Measurements from ENCODE around the gene CT55.
"Not testable (repeated sequence)": the region's sequence is repeated elsewhere in the genome, so short reads cannot be mapped to it uniquely, and the experiment has no call there.

The CT55 gene

DNA sequence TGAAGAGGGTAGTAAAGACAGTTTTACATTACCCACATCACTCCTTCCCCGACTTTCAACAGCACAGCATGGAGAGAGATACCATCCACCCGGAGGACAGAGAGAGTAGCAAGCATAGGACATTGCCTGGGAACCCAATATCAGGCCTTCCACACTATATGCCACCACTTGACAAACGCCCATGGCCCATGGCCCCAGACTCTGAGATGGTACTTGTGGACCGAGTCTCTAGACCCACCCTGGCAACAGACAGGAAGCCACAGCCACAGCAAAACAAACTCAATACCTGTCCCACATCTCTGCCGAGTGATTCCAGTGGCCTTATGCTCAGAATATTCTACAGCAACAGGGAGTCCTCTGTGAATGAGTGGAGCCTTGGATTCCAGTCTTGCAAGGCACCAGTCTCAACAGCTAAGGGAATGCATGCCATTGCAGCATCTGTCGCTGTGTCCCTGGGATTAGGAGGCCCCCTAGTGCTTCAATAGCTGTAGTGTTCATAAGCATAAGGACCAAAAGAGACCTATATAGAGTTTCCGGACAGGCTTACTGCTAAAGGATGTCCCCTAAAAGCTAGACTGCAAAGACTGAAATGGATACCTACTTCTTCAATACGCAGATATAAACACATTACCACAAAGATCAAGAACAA, 14.7 kb upstream of the CT55 start:
- H3K27ac ChIP-seq: no peak overlapping the region
- TF ChIP-seq, protein P1, sequence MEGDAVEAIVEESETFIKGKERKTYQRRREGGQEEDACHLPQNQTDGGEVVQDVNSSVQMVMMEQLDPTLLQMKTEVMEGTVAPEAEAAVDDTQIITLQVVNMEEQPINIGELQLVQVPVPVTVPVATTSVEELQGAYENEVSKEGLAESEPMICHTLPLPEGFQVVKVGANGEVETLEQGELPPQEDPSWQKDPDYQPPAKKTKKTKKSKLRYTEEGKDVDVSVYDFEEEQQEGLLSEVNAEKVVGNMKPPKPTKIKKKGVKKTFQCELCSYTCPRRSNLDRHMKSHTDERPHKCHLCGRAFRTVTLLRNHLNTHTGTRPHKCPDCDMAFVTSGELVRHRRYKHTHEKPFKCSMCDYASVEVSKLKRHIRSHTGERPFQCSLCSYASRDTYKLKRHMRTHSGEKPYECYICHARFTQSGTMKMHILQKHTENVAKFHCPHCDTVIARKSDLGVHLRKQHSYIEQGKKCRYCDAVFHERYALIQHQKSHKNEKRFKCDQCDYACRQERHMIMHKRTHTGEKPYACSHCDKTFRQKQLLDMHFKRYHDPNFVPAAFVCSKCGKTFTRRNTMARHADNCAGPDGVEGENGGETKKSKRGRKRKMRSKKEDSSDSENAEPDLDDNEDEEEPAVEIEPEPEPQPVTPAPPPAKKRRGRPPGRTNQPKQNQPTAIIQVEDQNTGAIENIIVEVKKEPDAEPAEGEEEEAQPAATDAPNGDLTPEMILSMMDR (conservative IDR thresholded peaks at IDR 0.05): peak; percentile 70
- no peak for TF ChIP-seq ZFX (IDR thresholded peaks at IDR 0.05)

DNA sequence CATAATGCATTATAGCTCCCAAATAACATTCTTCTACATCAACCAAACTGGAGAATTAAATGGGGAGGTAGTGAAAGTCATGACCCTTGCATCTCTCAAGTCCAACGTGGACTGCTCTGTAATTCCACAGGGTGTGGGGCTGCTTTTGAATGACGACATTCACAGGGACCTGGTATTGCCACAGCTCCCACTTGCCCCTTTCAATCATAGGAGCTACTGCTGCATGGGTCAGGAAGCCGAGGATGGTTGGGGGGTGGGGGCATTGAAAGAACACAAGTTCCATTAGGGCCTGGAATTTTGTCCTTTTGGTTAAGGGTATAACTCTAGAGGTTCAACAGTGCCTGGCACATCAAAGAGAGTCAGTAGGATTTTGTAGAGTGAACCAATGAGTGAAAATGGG, 7.4 kb upstream of the CT55 start:
- no peak for TF ChIP-seq ZFX (IDR thresholded peaks at IDR 0.05)
- TF ChIP-seq, protein P1 (conservative IDR thresholded peaks at IDR 0.05): no peak
- H3K27ac ChIP-seq: no peak overlapping the region

DNA sequence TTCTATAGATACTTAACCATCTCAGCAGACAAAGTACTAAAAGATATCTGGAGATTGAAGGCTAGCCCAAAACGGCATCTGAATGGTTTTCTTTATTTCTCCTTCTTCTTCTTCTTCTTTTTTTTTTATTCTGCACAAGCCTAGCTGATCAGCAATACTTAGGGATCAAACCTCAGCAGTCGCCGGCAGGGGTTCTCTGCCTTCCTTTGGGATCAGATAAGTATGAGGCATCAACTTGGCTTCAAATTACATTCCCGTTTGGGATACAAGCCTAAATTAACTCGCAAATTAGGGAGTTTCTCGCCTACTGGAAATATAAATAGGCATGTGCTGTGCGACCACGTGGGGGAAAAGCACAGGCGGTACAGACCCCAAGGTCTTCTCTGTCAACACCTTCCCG, 730 bp downstream of the CT55 start:
- H3K27ac ChIP-seq: no peak overlapping the region
- TF ChIP-seq, protein P1 (conservative IDR thresholded peaks at IDR 0.05): no peak
- no peak for TF ChIP-seq ZFX (IDR thresholded peaks at IDR 0.05)

DNA sequence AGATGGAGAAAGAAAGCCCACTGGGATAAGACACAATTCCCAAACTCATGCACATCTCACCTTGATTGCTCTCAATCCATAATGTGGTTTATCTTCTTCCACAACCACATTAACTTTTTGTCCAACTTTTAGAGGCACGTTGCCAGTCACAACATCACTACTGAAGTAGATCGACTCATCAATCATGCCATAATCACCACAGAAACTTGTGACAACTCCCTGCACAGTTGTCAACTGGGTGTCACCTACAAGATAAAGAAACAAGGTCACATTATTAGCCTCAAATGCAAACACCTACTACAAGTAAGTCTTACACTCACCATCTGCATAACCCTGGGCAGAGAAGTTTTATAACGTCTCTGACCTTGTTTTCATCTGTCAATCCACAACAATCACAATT, 1.7 kb downstream of the CT55 start:
- H3K27ac ChIP-seq: not testable (repeated sequence)

DNA sequence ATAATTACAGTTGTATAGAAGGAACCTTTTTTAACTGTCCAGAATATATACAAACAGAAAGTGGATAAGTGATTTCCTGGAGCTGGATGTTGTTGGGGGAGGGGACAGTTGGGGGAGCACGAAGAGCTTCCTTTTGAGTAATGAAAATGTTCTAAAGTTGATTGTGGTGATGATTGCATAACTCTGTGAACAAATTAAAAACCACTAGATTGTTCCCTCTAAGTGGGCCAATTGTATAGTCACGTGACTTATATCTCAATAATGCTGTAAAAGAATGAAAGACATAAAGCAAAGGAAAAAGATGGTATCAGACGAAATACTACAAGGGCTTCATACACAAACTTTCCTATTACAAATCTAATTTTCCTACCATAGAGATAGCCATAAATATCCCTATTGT, 2.7 kb downstream of the CT55 start:
- H3K27ac ChIP-seq: no peak overlapping the region
- TF ChIP-seq ZFX (IDR thresholded peaks at IDR 0.05): no peak
- TF ChIP-seq, protein P1 (conservative IDR thresholded peaks at IDR 0.05): no peak

DNA sequence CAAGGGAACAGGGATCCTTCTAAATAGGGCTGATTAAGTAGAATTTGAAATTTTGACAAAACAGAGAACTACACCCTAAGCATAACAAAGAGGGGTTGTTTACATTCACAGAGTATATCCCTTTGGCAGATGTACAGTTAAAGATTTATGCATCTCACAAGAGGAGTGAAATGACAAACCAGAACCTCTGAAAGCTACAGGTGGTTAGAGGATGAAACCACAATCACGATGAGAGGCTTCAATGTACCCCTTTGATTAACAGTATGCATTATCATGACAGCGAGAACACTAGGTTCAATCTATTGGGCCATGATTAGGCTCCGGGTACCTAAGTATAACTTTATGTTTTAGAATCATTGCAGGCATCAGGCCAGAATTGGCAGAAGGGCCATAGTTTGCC, 16.5 kb downstream of the CT55 start:
- not testable (repeated sequence) for H3K27ac ChIP-seq

DNA sequence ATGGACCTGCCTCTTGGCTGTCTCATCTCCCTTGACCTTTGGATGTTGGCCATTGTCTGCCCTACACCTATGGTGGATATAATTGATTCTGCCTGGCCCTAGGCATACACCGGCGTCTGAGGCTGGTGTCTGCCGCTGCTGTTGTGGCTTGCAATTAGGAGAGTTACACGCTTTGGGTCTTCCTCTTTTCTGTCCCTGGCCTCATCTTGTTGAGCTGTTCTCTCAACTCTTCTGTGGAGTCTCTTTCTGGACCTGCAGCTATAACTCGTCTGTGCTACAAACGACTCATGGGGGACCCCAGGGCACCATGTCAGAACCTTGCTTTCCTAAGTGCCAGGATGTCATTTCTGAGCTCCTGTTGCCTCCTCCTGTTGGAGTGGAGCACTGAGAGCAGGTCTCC, 45.1 kb downstream of the CT55 start:
- H3K27ac ChIP-seq: not testable (repeated sequence)

DNA sequence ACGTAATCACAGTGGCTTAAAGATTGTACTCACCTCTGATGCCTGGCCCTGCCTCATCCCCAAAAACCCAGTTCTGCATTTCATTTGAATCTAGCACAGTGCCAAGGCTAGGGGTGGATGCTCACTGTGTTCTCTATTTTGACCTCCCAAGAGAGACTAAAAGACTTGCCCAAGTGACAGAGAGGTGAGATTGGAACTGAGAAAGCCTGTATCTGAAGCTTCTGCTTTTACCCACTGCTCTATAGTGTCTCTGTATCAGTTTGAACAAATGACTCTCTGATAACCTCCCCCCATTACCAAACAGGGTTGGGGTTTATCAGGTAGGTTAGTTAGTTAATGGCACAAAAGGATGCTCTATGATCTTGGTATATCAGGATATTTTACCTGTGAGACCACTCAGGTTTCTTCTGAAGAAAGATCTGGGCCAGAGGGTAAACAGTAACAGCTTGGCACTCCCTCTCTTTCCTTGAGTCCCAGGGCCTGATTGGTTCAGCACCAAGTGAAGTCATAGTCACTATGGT, 51.1 kb downstream of the CT55 start, which contains the start of gene ETDB:
Gene ETDB, minus strand, starts transcription at position 471 of the 521 bp plus-strand sequence. CDS start 1,265 bp downstream, outside the sequence.
- H3K27ac ChIP-seq: not testable (repeated sequence)

DNA sequence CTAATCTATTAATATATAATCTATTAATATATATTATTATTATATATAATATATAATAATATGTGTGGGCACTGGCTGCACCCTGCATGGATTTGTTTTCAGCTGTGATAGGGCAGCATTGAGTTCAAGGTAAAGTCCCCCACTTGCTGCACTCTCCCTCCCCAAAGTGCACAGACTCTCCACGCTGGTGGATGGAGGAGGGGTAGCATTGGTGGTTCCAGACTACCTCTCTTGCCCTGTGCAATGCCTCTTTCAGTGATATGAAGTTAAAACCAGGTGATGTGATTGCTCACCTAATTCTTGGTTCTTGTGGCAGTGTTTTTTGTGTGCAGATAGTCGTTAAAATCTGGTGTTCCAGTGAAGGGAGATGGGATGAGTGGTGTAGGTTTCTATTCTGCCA, 55.1 kb downstream of the CT55 start:
- H3K27ac ChIP-seq: not testable (repeated sequence)

DNA sequence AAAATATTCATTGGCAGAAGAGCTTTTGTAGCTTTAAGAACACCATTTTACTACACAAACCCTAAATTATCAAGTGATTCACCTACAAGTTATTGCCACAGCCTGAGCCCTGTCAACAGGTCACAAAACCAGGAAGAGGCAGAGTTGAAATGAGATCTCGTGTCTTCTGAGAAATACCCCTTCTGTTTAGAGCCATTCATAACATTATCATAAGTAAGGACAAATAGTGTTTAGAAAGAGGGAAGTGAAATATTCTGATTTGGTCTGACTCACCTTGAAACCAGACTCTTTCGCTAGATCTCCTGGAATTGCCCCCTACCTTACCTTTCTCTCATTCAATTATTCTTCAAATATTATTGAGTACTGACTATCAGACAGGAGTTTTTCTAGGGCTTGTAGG, 56.8 kb downstream of the CT55 start:
- TF ChIP-seq, protein P1 (conservative IDR thresholded peaks at IDR 0.05): no peak
- no peak for TF ChIP-seq ZFX (IDR thresholded peaks at IDR 0.05)
- H3K27ac ChIP-seq: no peak overlapping the region

All from C4-2B (cell line).